OCI-LY1 (cell line): ENCODE results near the gene XPO4.

ENCODE experiments used
- H2AFZ ChIP-seq: fragments of 200-600 bp; sonication (generic), shearing (Covaris generic); 2 replicates; pipeline ENCODE4 v1.6.0; 2014; ENCODE audit warnings: antibody characterized with exemption, mild to moderate bottlenecking, low read length
- H3F3A ChIP-seq: fragments of 200-600 bp; sonication (generic), shearing (Covaris generic); 2 replicates; pipeline ENCODE4 v1.6.0; 2014; ENCODE audit warnings: mild to moderate bottlenecking, antibody characterized with exemption, low read length, moderate library complexity; ENCODE audit not compliant: insufficient read depth
- H3K27ac ChIP-seq: fragments of 200-600 bp; sonication (generic); 2 replicates; pipeline ENCODE4 v1.5.1; 2014; ENCODE audit warnings: low read length, mixed run types, mild to moderate bottlenecking, low read depth; ENCODE audit not compliant: poor library complexity, severe bottlenecking
- H3K27me3 ChIP-seq: fragments of 200-600 bp; sonication (generic); 2 replicates; pipeline ENCODE4 v1.6.0; 2014; ENCODE audit warnings: antibody characterized with exemption, mild to moderate bottlenecking, low read length, moderate library complexity; ENCODE audit not compliant: insufficient read depth
- H3K36me3 ChIP-seq: fragments of 200-600 bp; sonication (generic); 2 replicates; pipeline ENCODE4 v1.6.1; 2014; ENCODE audit warnings: mild to moderate bottlenecking, antibody characterized with exemption, low read length, moderate library complexity, mixed read lengths; ENCODE audit not compliant: insufficient read depth
- H3K4me1 ChIP-seq: fragments of 200-600 bp; sonication (generic); 2 replicates; pipeline ENCODE4 v1.5.1; 2014; ENCODE audit warnings: mild to moderate bottlenecking, low read length, moderate library complexity; ENCODE audit not compliant: insufficient read depth, severe bottlenecking
- H3K4me2 ChIP-seq: fragments of 200-600 bp; sonication (generic), shearing (Covaris generic); 2 replicates; pipeline ENCODE4 v1.6.1; 2014; ENCODE audit warnings: low read length
- H3K4me3 ChIP-seq: fragments of 200-600 bp; sonication (generic); 2 replicates; pipeline ENCODE4 v1.5.1; 2014; ENCODE audit warnings: low read length, low read depth, mild to moderate bottlenecking, mixed read lengths; ENCODE audit not compliant: poor library complexity, severe bottlenecking
- H3K79me2 ChIP-seq: fragments of 200-600 bp; shearing (Covaris generic); 2 replicates; pipeline ENCODE4 v1.6.1; 2016; ENCODE audit warnings: mixed run types, low read length, mixed read lengths; ENCODE audit not compliant: insufficient read depth
- H3K9ac ChIP-seq: fragments of 200-600 bp; sonication (generic), shearing (Covaris generic); 2 replicates; pipeline ENCODE4 v1.6.1; 2014; ENCODE audit warnings: mild to moderate bottlenecking, low read length, mixed read lengths
- H3K9me2 ChIP-seq: fragments of 200-600 bp; sonication (generic), shearing (Covaris generic); 2 replicates; pipeline ENCODE4 v1.6.1; 2014; ENCODE audit warnings: low read depth, mild to moderate bottlenecking, low read length, mixed read lengths
- H3K9me3 ChIP-seq: fragments of 200-600 bp; shearing (Covaris generic); 2 replicates; pipeline ENCODE4 v1.6.1; 2014; ENCODE audit warnings: low read length, mixed read lengths
- H4K20me1 ChIP-seq: fragments of 200-600 bp; sonication (generic), shearing (Covaris generic); 2 replicates; pipeline ENCODE4 v1.6.0; 2016; ENCODE audit warnings: mild to moderate bottlenecking, low read length; ENCODE audit not compliant: insufficient read depth
- CTCF ChIP-seq: fragments of 200-600 bp; sonication (generic), shearing (Covaris generic); IDR thresholded peaks from 2 replicates; pipeline ENCODE4 v1.5.1; 2017; ENCODE audit warnings: mild to moderate bottlenecking, antibody characterized with exemption, low read length, moderate library complexity, mixed read lengths
- EZH2 ChIP-seq: fragments of 200-600 bp; sonication (generic), shearing (Covaris generic); IDR thresholded peaks from 2 replicates; pipeline ENCODE4 v1.8.0; 2017; ENCODE audit warnings: borderline replicate concordance, mixed run types, mild to moderate bottlenecking, antibody characterized with exemption, low read length, moderate library complexity, mixed read lengths

XPO4 gene

GRCh38 chr13:20787180-20787579, 115.4 kb downstream of the XPO4 start:
- Histone ChIP-seq H3K27ac (no peak overlapping the region), H3K4me3 (no peak overlapping the region), H3K4me1 (no peaks in the 10 kb centered on the region), H3K9ac (no peak overlapping the region), H3K79me2 (no peaks in the 10 kb centered on the region), H3K9me2 (no peaks in the 10 kb centered on the region), H3F3A (no peaks in the 10 kb centered on the region), H3K36me3 (peaks cover 69% of the 10 kb centered on the region), H4K20me1 (no peaks in the 10 kb centered on the region), H3K4me2 (no peak overlapping the region), H2AFZ (no peak overlapping the region), H3K9me3 (no peaks in the 10 kb centered on the region), H3K27me3 (no peaks in the 10 kb centered on the region)
- TF ChIP-seq CTCF (no peak), EZH2 (no peak)

- no peak overlapping the region for H3K4me2 ChIP-seq
Observed at GRCh38 chr13:20782116-20782708, 120.3 kb downstream of the XPO4 start.

DNA sequence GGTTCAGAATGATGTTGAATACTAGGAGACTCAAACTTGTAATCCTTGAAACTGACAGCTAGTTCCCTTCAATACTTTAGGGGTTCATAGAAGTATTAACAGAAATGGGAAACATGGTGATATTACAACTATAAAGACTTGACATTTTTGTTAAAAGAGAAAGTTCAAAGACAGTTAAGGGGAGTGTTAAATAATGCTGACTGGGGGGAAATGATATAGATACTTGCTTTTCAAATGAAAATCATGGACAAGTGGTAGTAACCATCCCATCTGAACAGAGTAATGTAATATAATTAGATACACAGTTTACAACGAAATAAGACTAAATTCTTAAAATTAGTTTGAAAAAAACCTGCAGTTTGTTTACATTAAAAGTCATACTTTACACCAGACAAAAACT, 122.2 kb downstream of the XPO4 start:
- Histone ChIP-seq H3K36me3 (peaks cover 39% of the 10 kb centered on the region; the same call in 1 of the 2 replicates), H4K20me1 (no peaks in the 10 kb centered on the region), H3K4me2 (no peak overlapping the region), H3K9me3 (no peaks in the 10 kb centered on the region), H2AFZ (no peak overlapping the region), H3K9ac (no peak overlapping the region), H3K4me1 (no peaks in the 10 kb centered on the region), H3F3A (no peaks in the 10 kb centered on the region), H3K4me3 (no peak overlapping the region), H3K27ac (no peak overlapping the region), H3K79me2 (no peaks in the 10 kb centered on the region), H3K27me3 (no peaks in the 10 kb centered on the region), H3K9me2 (no peaks in the 10 kb centered on the region)
- TF ChIP-seq CTCF (no peak), EZH2 (no peak)

More at GRCh38 chr13:20782116-20782708, 120.3 kb downstream of the XPO4 start:
- no peaks in the 10 kb centered on the region for H3K79me2 ChIP-seq
- TF ChIP-seq EZH2 (no peak), CTCF (no peak)
- no peak overlapping the region for H3K27ac ChIP-seq
- H2AFZ ChIP-seq, result no peak overlapping the region
- no peaks in the 10 kb centered on the region for H3K4me1 ChIP-seq
- H3K27me3 ChIP-seq, result no peaks in the 10 kb centered on the region
- no peaks in the 10 kb centered on the region for H3K9me2 ChIP-seq
- no peaks in the 10 kb centered on the region for H4K20me1 ChIP-seq
- H3K4me3 ChIP-seq, result no peak overlapping the region
- no peaks in the 10 kb centered on the region for H3F3A ChIP-seq
- no peaks in the 10 kb centered on the region for H3K9me3 ChIP-seq
- H3K9ac ChIP-seq, result no peak overlapping the region
- H3K36me3 ChIP-seq, result peaks cover 49% of the 10 kb centered on the region
